ENCODE measurements around the gene CD2. TPM values are rescaled to one million over a fixed set of nuclear protein-coding genes. Genes with fewer than 3 reads are reported as not detected.

Gene CD2
- total and polyA plus RNA-seq, 2 of the 8 experiments (the other 6 are each of a cell fraction or from before 2014, with no cell fraction given) = not detected

DNA sequence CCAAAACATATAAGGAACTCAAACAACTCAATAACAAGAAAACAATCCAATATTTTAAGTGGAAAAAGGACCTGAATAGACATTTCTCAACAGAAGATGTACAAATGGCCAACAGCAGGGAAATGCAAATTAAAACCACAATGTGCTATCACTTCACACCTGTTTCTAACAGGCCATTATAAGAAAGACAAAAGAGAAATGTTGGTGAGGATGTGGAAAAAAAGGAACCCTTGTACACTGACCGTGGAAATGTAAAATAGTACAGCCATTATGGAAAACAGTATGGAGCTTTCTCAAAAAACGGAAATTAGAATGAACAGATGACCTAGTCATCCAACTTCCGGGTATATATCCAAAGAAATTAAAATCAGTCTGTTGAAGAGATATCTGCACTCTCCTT is 37.8 kb upstream of the CD2 start:
- no peak overlapping the region for H3K27ac ChIP-seq (ENCODE audit: low read depth, low read length)
- no peaks in the 10 kb centered on the region for H4K20me1 ChIP-seq (replicated peaks in 1 of 2; ENCODE audit: control insufficient read depth in 1 of 2, insufficient read depth in 2 of 2, low read length in 2 of 2)
- CTCF ChIA-PET (ENCODE audit: partially characterized antibody) = interaction anchor here (1.4 to 3.1 kb wide), 2 partner anchors 8 to 47 kb away, joined by 3 to 11 read pairs; no protein-coding TSS in a partner anchor
- WGBS, 2 experiments (ENCODE audit: extremely low coverage in 1 of 2, insufficient coverage in 1 of 2, insufficient read length in 1 of 2, insufficient replicate concordance in 2 of 2, low coverage in 1 of 2, low lambda C conversion rate in 2 of 2, missing lambda C conversion rate in 1 of 2) = 91% methylated on average over 3 of the region's 3 CpGs; no CpG with 5 or more reads in 1 of the 2 experiments
- no peak overlapping the region for H3K4me3 ChIP-seq (ENCODE audit: extremely low read depth in 1 of 4, insufficient read depth in 2 of 4, low read depth in 3 of 4, low read length in 4 of 4)
- no peaks in the 10 kb centered on the region; the same call in 1 of the 2 replicates for H3K23me2 ChIP-seq (ENCODE audit: low read depth, low read length)
- no peak overlapping the region for H2BK12ac ChIP-seq (ENCODE audit: low read depth, low read length)
- H3K23ac ChIP-seq (ENCODE audit: insufficient read length) = no peak overlapping the region
- H2BK15ac ChIP-seq (ENCODE audit: low read length) = no peak overlapping the region
- H3K4me1 ChIP-seq (replicated peaks in 1 of 4; ENCODE audit: control insufficient read depth in 3 of 4, insufficient read depth in 4 of 4, low read length in 3 of 4) = peaks cover 6 to 21% (median 8%) of the 10 kb centered on the region in 4 experiments
- POLR2A ChIA-PET (ENCODE audit: partially characterized antibody) = interaction anchor here (0.8 kb wide), 1 partner anchor 344 kb away, joined by 4 read pairs; the partner anchor contains the start of gene TTF2
- no peak overlapping the region for H2BK120ac ChIP-seq (replicated peaks; ENCODE audit: low read depth, low read length)
- FAIRE-seq = no peak
- no peak overlapping the region for H4K91ac ChIP-seq (replicated peaks; ENCODE audit: insufficient read length, low read length)
- H4K5ac ChIP-seq (ENCODE audit: insufficient read length, low read depth, low read length) = no peak overlapping the region
- no peak overlapping the region for H3K9ac ChIP-seq (replicated peaks in 1 of 4; ENCODE audit: extremely low read depth in 1 of 4, low read depth in 3 of 4, low read length in 3 of 4)
- H3K4ac ChIP-seq (replicated peaks; ENCODE audit: insufficient read length, low read depth, low read length) = no peak overlapping the region
- H2AFZ ChIP-seq (ENCODE audit: low read length) = no peak overlapping the region
- no peaks in the 10 kb centered on the region for H3K79me1 ChIP-seq (ENCODE audit: low read depth, low read length)
- no peak overlapping the region for H3K56ac ChIP-seq (replicated peaks; ENCODE audit: insufficient read length, low read depth, low read length)
- DNase-seq (ENCODE audit: low read depth in 1 of 2, low spot score in 2 of 2) = no peak
- no peaks in the 10 kb centered on the region for H3K79me2 ChIP-seq (ENCODE audit: control insufficient read depth in 1 of 2, insufficient read depth in 2 of 2, low read length in 2 of 2)
- TF ChIP-seq RFX5 (IDR thresholded peaks at IDR 0.05; ENCODE audit: borderline replicate concordance, low read depth, low read length) (no peak), BRCA1 (IDR thresholded peaks at IDR 0.05; ENCODE audit: low read depth, low read length) (no peak), TAF1 (IDR thresholded peaks at IDR 0.05; ENCODE audit: low read depth, low read length) (no peak), SP2 (IDR thresholded peaks at IDR 0.05; ENCODE audit: low read length) (no peak), SIN3A (conservative IDR thresholded peaks at IDR 0.05 in 1 of 2, IDR thresholded peaks at IDR 0.05 in 1 of 2; ENCODE audit: low read depth in 1 of 2, low read length in 2 of 2) (no peak), EP300 (IDR thresholded peaks at IDR 0.05; ENCODE audit: borderline replicate concordance in 1 of 2, low read depth in 2 of 2, low read length in 2 of 2) (no peak), CBX8 (IDR thresholded peaks at IDR 0.05; ENCODE audit: borderline replicate concordance, low read depth, low read length) (no peak), SRF (IDR thresholded peaks at IDR 0.05; ENCODE audit: low read depth, low read length) (no peak), POLR2A (IDR thresholded peaks at IDR 0.05; ENCODE audit: control extremely low read depth in 1 of 2, low read depth in 2 of 2, low read length in 2 of 2) (no peak)
- H2BK5ac ChIP-seq (ENCODE audit: low read depth, low read length) = no peak overlapping the region
- H3K27me3 ChIP-seq (replicated peaks in 1 of 4; ENCODE audit: control insufficient read depth in 3 of 4, extremely low read depth in 1 of 4, insufficient read depth in 3 of 4, low read length in 3 of 4) = no peaks in the 10 kb centered on the region
- no peak overlapping the region for H3K18ac ChIP-seq (ENCODE audit: extremely low read depth, low read length)
- peaks cover 2 to 5% of the 10 kb centered on the region in 2 experiments; a peak in 2 of 4 replicates for H3K9me3 ChIP-seq (ENCODE audit: insufficient read depth in 2 of 2, low read depth in 1 of 2, low read length in 1 of 2)
- no peak overlapping the region for H2BK20ac ChIP-seq (ENCODE audit: low read length)
- no peak overlapping the region for H3K4me2 ChIP-seq (ENCODE audit: insufficient read depth in 1 of 2, low read depth in 2 of 2, low read length in 2 of 2)
- H2AK5ac ChIP-seq (ENCODE audit: low read depth, low read length) = no peak overlapping the region
- no peaks in the 10 kb centered on the region for H3K36me3 ChIP-seq (ENCODE audit: control insufficient read depth in 2 of 4, insufficient read depth in 4 of 4, low read length in 3 of 4)
- H3K14ac ChIP-seq (ENCODE audit: insufficient read length) = no peak overlapping the region
- no peak overlapping the region for H4K8ac ChIP-seq (ENCODE audit: extremely low read depth, insufficient read depth, low read length)

Data from H1 (cell line).